ENCODE measurements around the gene CRYGA.
"Not testable (repeated sequence)": the region's sequence is repeated elsewhere in the genome, so short reads cannot be mapped to it uniquely, and the experiment has no call there.

The CRYGA gene

GRCh38 chr2:208130712-208131110 lies 32.7 kb downstream of the CRYGA start:
- POLR2A ChIA-PET (ENCODE audit: low non-redundant PET) = no interaction called here
- CTCF ChIA-PET = no interaction called here
- no peak for TF ChIP-seq CTCF (conservative IDR thresholded peaks at IDR 0.05; ENCODE audit: low read depth)
- H3K27ac ChIP-seq = no peak overlapping the region
- no peak for DNase-seq (ENCODE audit: low spot score)

- ChIA-PET CTCF (interaction anchor here (0.6 kb wide), 1 partner anchor 58 kb away, joined by 3 read pairs; no protein-coding TSS in a partner anchor), POLR2A (ENCODE audit: low non-redundant PET) (no interaction called here)
- no peak for TF ChIP-seq CTCF (conservative IDR thresholded peaks at IDR 0.05; ENCODE audit: low read depth)
- peak; percentile 55 for DNase-seq (ENCODE audit: low spot score)
- no peak within 1 kb of the TSS for H3K27ac ChIP-seq
Measured at GRCh38 chr2:208129744-208130711, 33.4 kb downstream of the CRYGA start, which contains the start of gene CRYGC. Gene CRYGC, minus strand, starts transcription at chr2:208129828. Its CDS starts 36 bp downstream, at chr2:208129792.

- ChIA-PET CTCF (no interaction called here), POLR2A (ENCODE audit: low non-redundant PET) (no interaction called here)
- no peak overlapping the region for H3K27ac ChIP-seq
- TF ChIP-seq CTCF (conservative IDR thresholded peaks at IDR 0.05; ENCODE audit: low read depth) = no peak
- DNase-seq (ENCODE audit: low spot score) = no peak
Measured at GRCh38 chr2:208128136-208128535, 35.3 kb downstream of the CRYGA start.

- no peak for TF ChIP-seq CTCF (conservative IDR thresholded peaks at IDR 0.05; ENCODE audit: low read depth)
- POLR2A ChIA-PET (ENCODE audit: low non-redundant PET) = no interaction called here
- CTCF ChIA-PET = interaction anchor here (0.7 kb wide), 1 partner anchor 1467 kb away, joined by 3 read pairs; no protein-coding TSS in a partner anchor
- DNase-seq (ENCODE audit: low spot score) = no peak
- no peak overlapping the region for H3K27ac ChIP-seq
Measured at GRCh38 chr2:208127090-208127489, 36.3 kb downstream of the CRYGA start.

- no peak for DNase-seq (ENCODE audit: low spot score)
- ChIA-PET CTCF (no interaction called here), POLR2A (ENCODE audit: low non-redundant PET) (no interaction called here)
- TF ChIP-seq CTCF (conservative IDR thresholded peaks at IDR 0.05; ENCODE audit: low read depth) = no peak
- H3K27ac ChIP-seq = no peak overlapping the region
Measured at GRCh38 chr2:208125251-208125650, 38.1 kb downstream of the CRYGA start.

- DNase-seq (ENCODE audit: low spot score); POLR2A ChIA-PET (ENCODE audit: low non-redundant PET); H3K27ac ChIP-seq: not testable (repeated sequence)
- CTCF ChIA-PET = interaction anchor here (0.6 kb wide), 1 partner anchor 25 kb away, joined by 3 read pairs; no protein-coding TSS in a partner anchor
Measured at GRCh38 chr2:208124013-208124715, 39.2 kb downstream of the CRYGA start, which contains the start of gene CRYGD. Gene CRYGD, minus strand, starts transcription at chr2:208124524. Its CDS starts 51 bp downstream, at chr2:208124473.
